Measurements from ENCODE around the gene WFIKKN2. TPM values are rescaled to one million over a fixed set of nuclear protein-coding genes. Genes with fewer than 3 reads are reported as not detected.
A peak's percentile ranks its signal among the peaks of the same experiment; 100 is the strongest.

Gene WFIKKN2
- total RNA-seq, 4 donors from 2014 or later, result 0.73 to 6.0 TPM; not detected in 2

- Histone ChIP-seq H3K4me3 (no peak overlapping the region), H3K27ac (no peak overlapping the region), H3K4me1 (no peaks in the 10 kb centered on the region), H3K9me3 (no peaks in the 10 kb centered on the region), H3K27me3 (no peaks in the 10 kb centered on the region), H3K36me3 (no peaks in the 10 kb centered on the region)
- no peak for TF ChIP-seq POLR2A (IDR thresholded peaks at IDR 0.05)
- no peak for TF ChIP-seq CTCF (IDR thresholded peaks at IDR 0.05)
- DNase-seq, result no peak
- intact Hi-C loops (cut with DNase I; ENCODE audit: low total_unique reads), result no loop called here
These were observed 1.6 kb upstream of the WFIKKN2 start for GRCh38 chr17:50833510-50834428.

- Histone ChIP-seq H3K27me3 (no peaks in the 10 kb centered on the region), H3K36me3 (no peaks in the 10 kb centered on the region), H3K4me3 (peak overlapping the region; percentile 6 to 22), H3K4me1 (no peaks in the 10 kb centered on the region), H3K9me3 (no peaks in the 10 kb centered on the region), H3K27ac (no peak overlapping the region)
- intact Hi-C loops (cut with DNase I; ENCODE audit: low total_unique reads), result no loop called here
- TF ChIP-seq POLR2A (IDR thresholded peaks at IDR 0.05) (no peak), CTCF (IDR thresholded peaks at IDR 0.05) (no peak)
- DNase-seq, result no peak
These were observed 721 bp upstream of the WFIKKN2 start for GRCh38 chr17:50834429-50835300.

- Histone ChIP-seq H3K36me3 (no peaks in the 10 kb centered on the region), H3K27ac (no peak overlapping the region), H3K27me3 (no peaks in the 10 kb centered on the region), H3K4me1 (no peaks in the 10 kb centered on the region), H3K4me3 (no peak overlapping the region), H3K9me3 (no peaks in the 10 kb centered on the region)
- intact Hi-C loops (cut with DNase I; ENCODE audit: low total_unique reads), result no loop called here
- DNase-seq, result no peak
- no peak for TF ChIP-seq POLR2A (IDR thresholded peaks at IDR 0.05)
- TF ChIP-seq CTCF (IDR thresholded peaks at IDR 0.05), result no peak
These were observed 1.4 kb downstream of the WFIKKN2 start for GRCh38 chr17:50836826-50837225.

- no peak overlapping the region for H3K27ac ChIP-seq
These were observed 2.0 kb downstream of the WFIKKN2 start for GRCh38 chr17:50837286-50837979.

More at GRCh38 chr17:50837286-50837979, 2.0 kb downstream of the WFIKKN2 start:
- Histone ChIP-seq H3K9me3 (no peaks in the 10 kb centered on the region), H3K4me1 (no peaks in the 10 kb centered on the region), H3K36me3 (no peaks in the 10 kb centered on the region), H3K4me3 (no peak overlapping the region), H3K27me3 (no peaks in the 10 kb centered on the region)
- TF ChIP-seq POLR2A (IDR thresholded peaks at IDR 0.05) (no peak), CTCF (IDR thresholded peaks at IDR 0.05) (no peak)
- intact Hi-C loops (cut with DNase I; ENCODE audit: low total_unique reads), result no loop called here
- no peak for DNase-seq

Data from uterus (tissue), 4 donors.